Measurements from ENCODE around the gene SORCS1.

SORCS1 gene

GRCh38 chr10:106722524-106722923 lies 442.0 kb downstream of the SORCS1 start:
- no peak for DNase-seq (ENCODE audit: low read depth, low spot score)
- no peak for TF ChIP-seq CTCF (IDR thresholded peaks at IDR 0.05; ENCODE audit: low read depth, low read length)
- H3K4me3 ChIP-seq (ENCODE audit: low read depth, low read length): no peak overlapping the region
- in situ Hi-C loops (cut with HindIII; ENCODE audit: low sequenced_read_pairs): no loop called here

GRCh38 chr10:106720683-106721082 lies 443.8 kb downstream of the SORCS1 start:
- in situ Hi-C loops (cut with HindIII; ENCODE audit: low sequenced_read_pairs): no loop called here
- H3K4me3 ChIP-seq (ENCODE audit: low read depth, low read length): no peak overlapping the region

GRCh38 chr10:106716381-106716780 lies 448.1 kb downstream of the SORCS1 start:
- in situ Hi-C loops (cut with HindIII; ENCODE audit: low sequenced_read_pairs): no loop called here
- H3K4me3 ChIP-seq (ENCODE audit: low read depth, low read length): no peak overlapping the region
- no peak for DNase-seq (ENCODE audit: low read depth, low spot score)
- no peak for TF ChIP-seq CTCF (IDR thresholded peaks at IDR 0.05; ENCODE audit: low read depth, low read length)

More at GRCh38 chr10:106720683-106721082, 443.8 kb downstream of the SORCS1 start:
- no peak for DNase-seq (ENCODE audit: low read depth, low spot score)
- no peak for TF ChIP-seq CTCF (IDR thresholded peaks at IDR 0.05; ENCODE audit: low read depth, low read length)

GRCh38 chr10:106714734-106715555 lies 449.6 kb downstream of the SORCS1 start:
- H3K4me3 ChIP-seq (ENCODE audit: low read depth, low read length): no peak overlapping the region
- in situ Hi-C loops (cut with HindIII; ENCODE audit: low sequenced_read_pairs): no loop called here
- DNase-seq (ENCODE audit: low read depth, low spot score): no peak
- TF ChIP-seq CTCF (IDR thresholded peaks at IDR 0.05; ENCODE audit: low read depth, low read length): no peak

GRCh38 chr10:106713846-106714245 lies 450.7 kb downstream of the SORCS1 start:
- in situ Hi-C loops (cut with HindIII; ENCODE audit: low sequenced_read_pairs): no loop called here
- DNase-seq (ENCODE audit: low read depth, low spot score): no peak
- H3K4me3 ChIP-seq (ENCODE audit: low read depth, low read length): no peak overlapping the region
- no peak for TF ChIP-seq CTCF (IDR thresholded peaks at IDR 0.05; ENCODE audit: low read depth, low read length)

- no peak for DNase-seq (ENCODE audit: low read depth, low spot score)
- in situ Hi-C loops (cut with HindIII; ENCODE audit: low sequenced_read_pairs): no loop called here
- no peak for TF ChIP-seq CTCF (IDR thresholded peaks at IDR 0.05; ENCODE audit: low read depth, low read length)
- H3K4me3 ChIP-seq (ENCODE audit: low read depth, low read length): no peak overlapping the region
These were observed 451.5 kb downstream of the SORCS1 start for GRCh38 chr10:106712988-106713387.

Measured in astrocyte of the spinal cord (primary cell).